DND-41 (cell line): Measurements from ENCODE around the gene AGPAT3.

Experiments
- CTCF ChIP-seq: IDR thresholded peaks from 2 replicates; pipeline ENCODE4 v1.5.1; 2012; ENCODE audit warnings: borderline replicate concordance, low read length, moderate library complexity, mild to moderate bottlenecking; ENCODE audit not compliant: poor library complexity, severe bottlenecking; ENCODE audit errors: extremely low read depth
- EZH2 ChIP-seq: IDR thresholded peaks from 3 replicates; pipeline ENCODE4 v1.6.1; 2012; ENCODE audit warnings: borderline replicate concordance, low read depth, mild to moderate bottlenecking, moderate library complexity, low read length, inconsistent platforms; ENCODE audit not compliant: severe bottlenecking

- TF ChIP-seq CTCF = no peak
- no peak for TF ChIP-seq EZH2
Measured at GRCh38 chr21:43944757-43945156, 79.7 kb downstream of the AGPAT3 start.
